IMR-90 (cell line): ENCODE results near the gene ATP9B. TPM values are rescaled to one million over a fixed set of nuclear protein-coding genes. Genes with fewer than 3 reads are reported as not detected.

Experiments used
- ATAC-seq: fragments of 200-7000 bp; cut with Tn5 transposase; 2 replicates; pipeline ENCODE4 v1.9.1; 2020; ENCODE audit warnings: low read depth, mild to moderate bottlenecking, moderate library complexity
- BruUV-seq: library from RNA; stranded (reverse); fragments of 400-500 nt; replicated peaks from 2 replicates; lab custom pipeline; 2021; lab: Mats Ljungman, UMichigan
- CTCF ChIA-PET: fragments of 300-600 bp; formaldehyde crosslinking; extraction: SDS; loops from one replicate; lab custom pipeline; 2021; ENCODE audit warnings: antibody characterized with exemption; lab: Yijun Ruan, JAX
- POLR2A ChIA-PET: fragments of 300-600 bp; sonication (Branson Sonifier 250); formaldehyde crosslinking; loops from one replicate; lab custom pipeline; 2022; ENCODE audit warnings: antibody characterized with exemption; ENCODE audit not compliant: unreplicated experiment; lab: Charles Lee
- DNase-seq: peaks from one replicate; pipeline ENCODE4 v3.0.0; 2013
- H2AFZ ChIP-seq: replicated peaks from 2 replicates; pipeline ENCODE3; 2013; ENCODE audit warnings: low read length, mild to moderate bottlenecking; ENCODE audit not compliant: poor library complexity
- H2AK5ac ChIP-seq: 2 replicates; pipeline ENCODE4 v1.6.1; 2013; ENCODE audit warnings: low read depth, low read length, inconsistent platforms
- H2AK9ac ChIP-seq: replicated peaks from 2 replicates; pipeline ENCODE3; 2013; ENCODE audit warnings: mild to moderate bottlenecking, low read depth, low read length, moderate library complexity; ENCODE audit not compliant: poor library complexity
- H2BK120ac ChIP-seq: 2 replicates; pipeline ENCODE4 v1.6.1; 2013; ENCODE audit warnings: low read depth, low read length, inconsistent platforms
- H2BK15ac ChIP-seq: 3 replicates; pipeline ENCODE4 v1.6.1; 2013; ENCODE audit warnings: low read depth, low read length, inconsistent platforms
- H2BK20ac ChIP-seq: 2 replicates; pipeline ENCODE4 v1.6.1; 2013; ENCODE audit warnings: low read depth, mild to moderate bottlenecking, inconsistent platforms, low read length, moderate library complexity
- H2BK5ac ChIP-seq: 2 replicates; pipeline ENCODE4 v1.6.1; 2013; ENCODE audit warnings: mild to moderate bottlenecking, low read depth, low read length, inconsistent platforms; ENCODE audit not compliant: poor library complexity, severe bottlenecking
- H3K14ac ChIP-seq: replicated peaks from 2 replicates; pipeline ENCODE4 v1.6.1; 2013; ENCODE audit warnings: low read depth, low read length, inconsistent platforms
- H3K18ac ChIP-seq: 2 replicates; pipeline ENCODE4 v1.6.1; 2013; ENCODE audit warnings: low read depth, low read length, control low read depth
- H3K23ac ChIP-seq: 2 replicates; pipeline ENCODE4 v1.6.1; 2013; ENCODE audit warnings: low read depth, low read length, inconsistent platforms
- H3K27ac ChIP-seq: 2 replicates; pipeline ENCODE4 v1.5.1; 2013; ENCODE audit warnings: mild to moderate bottlenecking, control low read depth, low read length; ENCODE audit not compliant: insufficient read depth
- H3K27me3 ChIP-seq: 2 replicates; pipeline ENCODE4 v1.6.1; 2013; ENCODE audit warnings: low read length; ENCODE audit not compliant: control insufficient read depth, insufficient read depth
- H3K36me3 ChIP-seq: 2 replicates; pipeline ENCODE4 v1.6.1; 2013; ENCODE audit warnings: low read length, mixed read lengths; ENCODE audit not compliant: control insufficient read depth, insufficient read depth
- H3K4ac ChIP-seq: 2 replicates; pipeline ENCODE4 v1.6.1; 2013; ENCODE audit warnings: low read depth, low read length, inconsistent platforms
- H3K4me1 ChIP-seq: 2 replicates; pipeline ENCODE4 v1.6.1; 2013; ENCODE audit warnings: low read length, mixed read lengths; ENCODE audit not compliant: control insufficient read depth, insufficient read depth
- H3K4me2 ChIP-seq: 2 replicates; pipeline ENCODE4 v1.6.1; 2013; ENCODE audit warnings: low read depth, mild to moderate bottlenecking, control low read depth, low read length, moderate library complexity
- H3K4me3 ChIP-seq: 2 replicates; pipeline ENCODE4 v1.5.1; 2013; ENCODE audit warnings: low read depth, mild to moderate bottlenecking, control low read depth, low read length, moderate library complexity; ENCODE audit not compliant: insufficient read depth
- H3K56ac ChIP-seq: 2 replicates; pipeline ENCODE4 v1.6.1; 2013; ENCODE audit warnings: low read length, inconsistent platforms; ENCODE audit not compliant: insufficient read depth; ENCODE audit errors: extremely low read depth
- H3K79me1 ChIP-seq, 2 experiments: 2 replicates each; pipeline ENCODE4 v1.6.1; 2013; ENCODE audit warnings: low read length in 2 of 2, inconsistent platforms in 1 of 2, low read depth in 1 of 2
- H3K9ac ChIP-seq: 2 replicates; pipeline ENCODE4 v1.6.1; 2013; ENCODE audit warnings: low read depth, low read length, control low read depth
- H3K9me1 ChIP-seq: 2 replicates; pipeline ENCODE4 v1.6.1; 2013; ENCODE audit warnings: low read length, inconsistent platforms; ENCODE audit not compliant: insufficient read depth
- H3K9me3 ChIP-seq: 2 replicates; pipeline ENCODE4 v1.6.1; 2013; ENCODE audit warnings: low read length; ENCODE audit not compliant: control insufficient read depth, insufficient read depth
- H4K20me1 ChIP-seq: 2 replicates; pipeline ENCODE4 v1.6.1; 2013; ENCODE audit warnings: low read length, inconsistent platforms; ENCODE audit not compliant: insufficient read depth
- H4K5ac ChIP-seq: 2 replicates; pipeline ENCODE4 v1.6.1; 2013; ENCODE audit warnings: mild to moderate bottlenecking, low read depth, low read length, control low read depth
- H4K8ac ChIP-seq, 2 experiments: 2 replicates each; pipeline ENCODE4 v1.6.1; 2013; ENCODE audit warnings: low read depth in 2 of 2, low read length in 2 of 2, control low read depth in 1 of 2, inconsistent platforms in 1 of 2
- H4K91ac ChIP-seq: 2 replicates; pipeline ENCODE4 v1.6.1; 2013; ENCODE audit warnings: low read depth, low read length, inconsistent platforms; ENCODE audit not compliant: insufficient read depth
- BHLHE40 ChIP-seq: fragments of 150-350 bp; IDR thresholded peaks from 2 replicates; pipeline ENCODE4 v1.6.1; 2016; ENCODE audit warnings: mild to moderate bottlenecking, low read depth, low read length
- CHD1 ChIP-seq: IDR thresholded peaks from 2 replicates; pipeline ENCODE4 v1.6.1; 2012; ENCODE audit warnings: low read depth, low read length, improper control_type of control experiment
- MAFK ChIP-seq: IDR thresholded peaks from 2 replicates; pipeline ENCODE4 v1.6.1; 2012; ENCODE audit warnings: low read depth, low read length, improper control_type of control experiment
- MAZ ChIP-seq: IDR thresholded peaks from 2 replicates; pipeline ENCODE4 v1.6.1; 2012; ENCODE audit warnings: low read depth, mild to moderate bottlenecking, low read length, improper control_type of control experiment, moderate library complexity, borderline replicate concordance
- MXI1 ChIP-seq: IDR thresholded peaks from 2 replicates; pipeline ENCODE4 v1.6.1; 2012; ENCODE audit warnings: low read depth, mild to moderate bottlenecking, low read length, moderate library complexity, borderline replicate concordance
- POLR2A ChIP-seq: IDR thresholded peaks from 2 replicates; pipeline ENCODE4 v1.6.1; 2012; ENCODE audit warnings: mild to moderate bottlenecking, low read depth, low read length
- RCOR1 ChIP-seq: IDR thresholded peaks from 2 replicates; pipeline ENCODE4 v1.6.1; 2012; ENCODE audit warnings: mild to moderate bottlenecking, low read length, improper control_type of control experiment; ENCODE audit not compliant: insufficient replicate concordance
- RFX5 ChIP-seq: IDR thresholded peaks from 2 replicates; pipeline ENCODE4 v1.8.0; 2012; ENCODE audit warnings: low read depth, mild to moderate bottlenecking, low read length, moderate library complexity
- SMC3 ChIP-seq: fragments of 150-350 bp; IDR thresholded peaks from 2 replicates; pipeline ENCODE4 v1.6.1; 2016; ENCODE audit warnings: low read depth, mild to moderate bottlenecking, antibody characterized with exemption, low read length, moderate library complexity
- USF2 ChIP-seq: fragments of 150-350 bp; IDR thresholded peaks from 2 replicates; pipeline ENCODE4 v1.6.1; 2017; ENCODE audit warnings: mild to moderate bottlenecking, antibody characterized with exemption, low read length, low read depth
- WGBS, 2 experiments: methylation state at CpG; one replicate each; pipeline versions ENCODE4 v1.1.5 to v1.1.7; 2013; ENCODE audit warnings: missing lambda C conversion rate in 2 of 2; ENCODE audit not compliant: insufficient read length in 1 of 2; ENCODE audit errors: extremely low coverage in 2 of 2; 5-methylcytosine and 5-hydroxymethylcytosine counted together
- dilution Hi-C: fragments of 300-500 bp; cut with HindIII; formaldehyde crosslinking; loops from one replicate; pipeline ENCODE4 v1.14.3; 2018; ENCODE audit warnings: low sequenced_read_pairs; ENCODE audit not compliant: unreplicated experiment
- in situ Hi-C: fragments of 300-500 bp; cut with MboI; formaldehyde crosslinking; loops from 3 replicates; pipeline ENCODE4 v1.14.3; 2019; ENCODE audit warnings: low sequenced_read_pairs, inconsistent platforms, mixed read lengths
- intact Hi-C: fragments of 100-400 bp; cut with micrococcal nuclease; formaldehyde crosslinking; loops from 2 replicates; pipeline ENCODE4 v1.10.0; 2022
- polyA plus RNA-seq, 3 experiments: library from polyadenylated mRNA; depleted of rRNA; stranded (reverse); fragments of >200 nt; gene quantifications; 2 replicates each; pipeline ENCODE4 v1.2.3, GENCODE V29; 2012; ENCODE audit warnings: low replicate concordance in 1 of 3
- total RNA-seq: library from RNA; depleted of rRNA; stranded (reverse); fragments of >200 nt; gene quantifications from 2 replicates; pipeline ENCODE4 v1.2.3, GENCODE V29; 2012
- TF ChIP-seq, protein P1 (sequence below): conservative IDR thresholded peaks from 2 replicates; pipeline ENCODE4 v1.5.1; 2012; ENCODE audit warnings: mild to moderate bottlenecking, low read depth, low read length, improper control_type of control experiment

ATP9B gene
- total and polyA plus RNA-seq, 2 of the 4 experiments (the other 2 are of a cell fraction) = 11.0 to 11.5 TPM

DNA sequence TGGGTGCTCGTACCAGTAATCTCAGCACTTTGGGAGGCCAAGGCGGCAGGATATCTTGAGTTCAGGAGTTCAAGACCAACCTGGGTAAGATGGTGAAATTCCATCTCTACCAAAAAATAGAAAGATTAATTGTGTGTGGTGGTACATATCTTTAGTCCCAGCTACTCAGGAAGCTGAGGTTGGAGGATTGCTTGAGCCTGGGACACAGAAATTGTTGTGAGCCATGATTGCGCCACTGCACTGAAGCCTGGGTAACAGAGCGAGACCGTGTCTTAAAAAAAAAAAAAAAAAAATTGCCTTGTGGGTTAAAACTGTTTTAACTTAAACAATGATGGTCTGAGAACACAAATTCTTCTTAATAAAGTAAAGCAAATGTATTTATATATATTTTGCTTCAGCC, 49.6 kb downstream of the ATP9B start:
- no peaks in the 10 kb centered on the region for H3K9me3 ChIP-seq
- DNase-seq = no peak
- H3K56ac ChIP-seq = no peak overlapping the region
- no peak overlapping the region for H2AK5ac ChIP-seq
- H3K36me3 ChIP-seq = peaks cover 4% of the 10 kb centered on the region
- dilution Hi-C loops = no loop called here
- 100% methylated on average over 2 of the region's 5 CpGs; no CpG with 5 or more reads in 1 of the 2 experiments for WGBS, 2 experiments
- H4K8ac ChIP-seq = no peak overlapping the region
- H3K4me1 ChIP-seq = peaks cover 3% of the 10 kb centered on the region; the same call in 1 of the 2 replicates
- H2BK120ac ChIP-seq = no peak overlapping the region
- POLR2A ChIA-PET = no interaction called here
- H3K18ac ChIP-seq = no peak overlapping the region
- H2BK15ac ChIP-seq = no peak overlapping the region
- no peak overlapping the region for H4K91ac ChIP-seq
- no peak overlapping the region for H2BK5ac ChIP-seq
- in situ Hi-C loops = no loop called here
- no peak overlapping the region for H2AFZ ChIP-seq
- no peak overlapping the region for H3K14ac ChIP-seq
- H2BK20ac ChIP-seq = no peak overlapping the region
- H2AK9ac ChIP-seq = no peak overlapping the region
- H3K79me1 ChIP-seq = peaks cover 0 to 3% of the 10 kb centered on the region in 2 experiments; a peak in 2 of 4 replicates
- ATAC-seq = no peak
- no peak overlapping the region for H3K4me2 ChIP-seq
- TF ChIP-seq MAZ = no peak
- no peak for TF ChIP-seq MXI1
- no peak for TF ChIP-seq CHD1
- TF ChIP-seq RFX5 = no peak
- no peak for TF ChIP-seq BHLHE40
- TF ChIP-seq, protein P1, sequence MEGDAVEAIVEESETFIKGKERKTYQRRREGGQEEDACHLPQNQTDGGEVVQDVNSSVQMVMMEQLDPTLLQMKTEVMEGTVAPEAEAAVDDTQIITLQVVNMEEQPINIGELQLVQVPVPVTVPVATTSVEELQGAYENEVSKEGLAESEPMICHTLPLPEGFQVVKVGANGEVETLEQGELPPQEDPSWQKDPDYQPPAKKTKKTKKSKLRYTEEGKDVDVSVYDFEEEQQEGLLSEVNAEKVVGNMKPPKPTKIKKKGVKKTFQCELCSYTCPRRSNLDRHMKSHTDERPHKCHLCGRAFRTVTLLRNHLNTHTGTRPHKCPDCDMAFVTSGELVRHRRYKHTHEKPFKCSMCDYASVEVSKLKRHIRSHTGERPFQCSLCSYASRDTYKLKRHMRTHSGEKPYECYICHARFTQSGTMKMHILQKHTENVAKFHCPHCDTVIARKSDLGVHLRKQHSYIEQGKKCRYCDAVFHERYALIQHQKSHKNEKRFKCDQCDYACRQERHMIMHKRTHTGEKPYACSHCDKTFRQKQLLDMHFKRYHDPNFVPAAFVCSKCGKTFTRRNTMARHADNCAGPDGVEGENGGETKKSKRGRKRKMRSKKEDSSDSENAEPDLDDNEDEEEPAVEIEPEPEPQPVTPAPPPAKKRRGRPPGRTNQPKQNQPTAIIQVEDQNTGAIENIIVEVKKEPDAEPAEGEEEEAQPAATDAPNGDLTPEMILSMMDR = no peak
- no peak for TF ChIP-seq POLR2A
- no peak for TF ChIP-seq SMC3
- no peak for TF ChIP-seq MAFK
- no peak for TF ChIP-seq RCOR1
- TF ChIP-seq USF2 = no peak
- no peak overlapping the region for H4K5ac ChIP-seq
- H3K23ac ChIP-seq = no peak overlapping the region
- H3K9me1 ChIP-seq = peaks cover 4% of the 10 kb centered on the region; the same call in 1 of the 2 replicates
- intact Hi-C loops = no loop called here
- no peak overlapping the region for H3K4me3 ChIP-seq
- no peak overlapping the region for H3K4ac ChIP-seq
- H3K9ac ChIP-seq = no peak overlapping the region
- CTCF ChIA-PET = no interaction called here
- no peaks in the 10 kb centered on the region for H3K27me3 ChIP-seq
- no TSS peak for BruUV-seq
- no peak overlapping the region for H3K27ac ChIP-seq
- no peaks in the 10 kb centered on the region for H4K20me1 ChIP-seq
